IMR-90 (cell line): ENCODE results near the gene SEC16B. TPM values are rescaled to one million over a fixed set of nuclear protein-coding genes. Genes with fewer than 3 reads are reported as not detected.

Source experiments
- ATAC-seq: fragments of 200-7000 bp; cut with Tn5 transposase; 2 replicates; pipeline ENCODE4 v1.9.1; 2020; ENCODE audit warnings: low read depth, mild to moderate bottlenecking, moderate library complexity
- BruUV-seq: library from RNA; stranded (reverse); fragments of 400-500 nt; replicated peaks from 2 replicates; lab custom pipeline; 2021; lab: Mats Ljungman, UMichigan
- CTCF ChIA-PET: fragments of 300-600 bp; formaldehyde crosslinking; extraction: SDS; loops from one replicate; lab custom pipeline; 2021; ENCODE audit warnings: antibody characterized with exemption; lab: Yijun Ruan, JAX
- POLR2A ChIA-PET: fragments of 300-600 bp; sonication (Branson Sonifier 250); formaldehyde crosslinking; loops from one replicate; lab custom pipeline; 2022; ENCODE audit warnings: antibody characterized with exemption; ENCODE audit not compliant: unreplicated experiment; lab: Charles Lee
- DNase-seq: peaks from one replicate; pipeline ENCODE4 v3.0.0; 2013
- H2AFZ ChIP-seq: replicated peaks from 2 replicates; pipeline ENCODE3; 2013; ENCODE audit warnings: low read length, mild to moderate bottlenecking; ENCODE audit not compliant: poor library complexity
- H2AK5ac ChIP-seq: 2 replicates; pipeline ENCODE4 v1.6.1; 2013; ENCODE audit warnings: low read depth, low read length, inconsistent platforms
- H2AK9ac ChIP-seq: replicated peaks from 2 replicates; pipeline ENCODE3; 2013; ENCODE audit warnings: mild to moderate bottlenecking, low read depth, low read length, moderate library complexity; ENCODE audit not compliant: poor library complexity
- H2BK120ac ChIP-seq: 2 replicates; pipeline ENCODE4 v1.6.1; 2013; ENCODE audit warnings: low read depth, low read length, inconsistent platforms
- H2BK15ac ChIP-seq: 3 replicates; pipeline ENCODE4 v1.6.1; 2013; ENCODE audit warnings: low read depth, low read length, inconsistent platforms
- H2BK20ac ChIP-seq: 2 replicates; pipeline ENCODE4 v1.6.1; 2013; ENCODE audit warnings: low read depth, mild to moderate bottlenecking, inconsistent platforms, low read length, moderate library complexity
- H2BK5ac ChIP-seq: 2 replicates; pipeline ENCODE4 v1.6.1; 2013; ENCODE audit warnings: mild to moderate bottlenecking, low read depth, low read length, inconsistent platforms; ENCODE audit not compliant: poor library complexity, severe bottlenecking
- H3K14ac ChIP-seq: replicated peaks from 2 replicates; pipeline ENCODE4 v1.6.1; 2013; ENCODE audit warnings: low read depth, low read length, inconsistent platforms
- H3K18ac ChIP-seq: 2 replicates; pipeline ENCODE4 v1.6.1; 2013; ENCODE audit warnings: low read depth, low read length, control low read depth
- H3K23ac ChIP-seq: 2 replicates; pipeline ENCODE4 v1.6.1; 2013; ENCODE audit warnings: low read depth, low read length, inconsistent platforms
- H3K27ac ChIP-seq: 2 replicates; pipeline ENCODE4 v1.5.1; 2013; ENCODE audit warnings: mild to moderate bottlenecking, control low read depth, low read length; ENCODE audit not compliant: insufficient read depth
- H3K27me3 ChIP-seq: 2 replicates; pipeline ENCODE4 v1.6.1; 2013; ENCODE audit warnings: low read length; ENCODE audit not compliant: control insufficient read depth, insufficient read depth
- H3K36me3 ChIP-seq: 2 replicates; pipeline ENCODE4 v1.6.1; 2013; ENCODE audit warnings: low read length, mixed read lengths; ENCODE audit not compliant: control insufficient read depth, insufficient read depth
- H3K4ac ChIP-seq: 2 replicates; pipeline ENCODE4 v1.6.1; 2013; ENCODE audit warnings: low read depth, low read length, inconsistent platforms
- H3K4me1 ChIP-seq: 2 replicates; pipeline ENCODE4 v1.6.1; 2013; ENCODE audit warnings: low read length, mixed read lengths; ENCODE audit not compliant: control insufficient read depth, insufficient read depth
- H3K4me2 ChIP-seq: 2 replicates; pipeline ENCODE4 v1.6.1; 2013; ENCODE audit warnings: low read depth, mild to moderate bottlenecking, control low read depth, low read length, moderate library complexity
- H3K4me3 ChIP-seq: 2 replicates; pipeline ENCODE4 v1.5.1; 2013; ENCODE audit warnings: low read depth, mild to moderate bottlenecking, control low read depth, low read length, moderate library complexity; ENCODE audit not compliant: insufficient read depth
- H3K56ac ChIP-seq: 2 replicates; pipeline ENCODE4 v1.6.1; 2013; ENCODE audit warnings: low read length, inconsistent platforms; ENCODE audit not compliant: insufficient read depth; ENCODE audit errors: extremely low read depth
- H3K79me1 ChIP-seq, 2 experiments: 2 replicates each; pipeline ENCODE4 v1.6.1; 2013; ENCODE audit warnings: low read length in 2 of 2, inconsistent platforms in 1 of 2, low read depth in 1 of 2
- H3K9ac ChIP-seq: 2 replicates; pipeline ENCODE4 v1.6.1; 2013; ENCODE audit warnings: low read depth, low read length, control low read depth
- H3K9me1 ChIP-seq: 2 replicates; pipeline ENCODE4 v1.6.1; 2013; ENCODE audit warnings: low read length, inconsistent platforms; ENCODE audit not compliant: insufficient read depth
- H3K9me3 ChIP-seq: 2 replicates; pipeline ENCODE4 v1.6.1; 2013; ENCODE audit warnings: low read length; ENCODE audit not compliant: control insufficient read depth, insufficient read depth
- H4K20me1 ChIP-seq: 2 replicates; pipeline ENCODE4 v1.6.1; 2013; ENCODE audit warnings: low read length, inconsistent platforms; ENCODE audit not compliant: insufficient read depth
- H4K5ac ChIP-seq: 2 replicates; pipeline ENCODE4 v1.6.1; 2013; ENCODE audit warnings: mild to moderate bottlenecking, low read depth, low read length, control low read depth
- H4K8ac ChIP-seq, 2 experiments: 2 replicates each; pipeline ENCODE4 v1.6.1; 2013; ENCODE audit warnings: low read depth in 2 of 2, low read length in 2 of 2, control low read depth in 1 of 2, inconsistent platforms in 1 of 2
- H4K91ac ChIP-seq: 2 replicates; pipeline ENCODE4 v1.6.1; 2013; ENCODE audit warnings: low read depth, low read length, inconsistent platforms; ENCODE audit not compliant: insufficient read depth
- CEBPB ChIP-seq: IDR thresholded peaks from 2 replicates; pipeline ENCODE4 v1.6.1; 2012; ENCODE audit warnings: low read depth, low read length, improper control_type of control experiment
- CHD1 ChIP-seq: IDR thresholded peaks from 2 replicates; pipeline ENCODE4 v1.6.1; 2012; ENCODE audit warnings: low read depth, low read length, improper control_type of control experiment
- ELK1 ChIP-seq: fragments of 150-350 bp; IDR thresholded peaks from 2 replicates; pipeline ENCODE4 v1.6.1; 2016; ENCODE audit warnings: low read depth, mild to moderate bottlenecking, low read length, moderate library complexity, borderline replicate concordance
- FOS ChIP-seq: fragments of 150-350 bp; IDR thresholded peaks from 2 replicates; pipeline ENCODE4 v1.6.1; 2016; ENCODE audit warnings: low read depth, low read length
- MAFK ChIP-seq: IDR thresholded peaks from 2 replicates; pipeline ENCODE4 v1.6.1; 2012; ENCODE audit warnings: low read depth, low read length, improper control_type of control experiment
- NFE2L2 ChIP-seq: fragments of 150-350 bp; IDR thresholded peaks from 2 replicates; pipeline ENCODE4 v1.6.1; 2016; ENCODE audit warnings: low read depth, mild to moderate bottlenecking, low read length
- POLR2A ChIP-seq: IDR thresholded peaks from 2 replicates; pipeline ENCODE4 v1.6.1; 2012; ENCODE audit warnings: mild to moderate bottlenecking, low read depth, low read length
- RCOR1 ChIP-seq: IDR thresholded peaks from 2 replicates; pipeline ENCODE4 v1.6.1; 2012; ENCODE audit warnings: mild to moderate bottlenecking, low read length, improper control_type of control experiment; ENCODE audit not compliant: insufficient replicate concordance
- SMC3 ChIP-seq: fragments of 150-350 bp; IDR thresholded peaks from 2 replicates; pipeline ENCODE4 v1.6.1; 2016; ENCODE audit warnings: low read depth, mild to moderate bottlenecking, antibody characterized with exemption, low read length, moderate library complexity
- WGBS, 2 experiments: methylation state at CpG; one replicate each; pipeline versions ENCODE4 v1.1.5 to v1.1.7; 2013; ENCODE audit warnings: missing lambda C conversion rate in 2 of 2; ENCODE audit not compliant: insufficient read length in 1 of 2; ENCODE audit errors: extremely low coverage in 2 of 2; 5-methylcytosine and 5-hydroxymethylcytosine counted together
- dilution Hi-C: fragments of 300-500 bp; cut with HindIII; formaldehyde crosslinking; loops from one replicate; pipeline ENCODE4 v1.14.3; 2018; ENCODE audit warnings: low sequenced_read_pairs; ENCODE audit not compliant: unreplicated experiment
- in situ Hi-C: fragments of 300-500 bp; cut with MboI; formaldehyde crosslinking; loops from 3 replicates; pipeline ENCODE4 v1.14.3; 2019; ENCODE audit warnings: low sequenced_read_pairs, inconsistent platforms, mixed read lengths
- intact Hi-C: fragments of 100-400 bp; cut with micrococcal nuclease; formaldehyde crosslinking; loops from 2 replicates; pipeline ENCODE4 v1.10.0; 2022
- polyA plus RNA-seq, 3 experiments: library from polyadenylated mRNA; depleted of rRNA; stranded (reverse); fragments of >200 nt; gene quantifications; 2 replicates each; pipeline ENCODE4 v1.2.3, GENCODE V29; 2012; ENCODE audit warnings: low replicate concordance in 1 of 3
- total RNA-seq: library from RNA; depleted of rRNA; stranded (reverse); fragments of >200 nt; gene quantifications from 2 replicates; pipeline ENCODE4 v1.2.3, GENCODE V29; 2012
- TF ChIP-seq, protein P1 (sequence below): fragments of 150-350 bp; IDR thresholded peaks from 2 replicates; pipeline ENCODE4 v1.6.1; 2017; ENCODE audit warnings: mild to moderate bottlenecking, antibody characterized with exemption, low read length, low read depth
- TF ChIP-seq, protein P2 (sequence below): conservative IDR thresholded peaks from 2 replicates; pipeline ENCODE4 v1.5.1; 2012; ENCODE audit warnings: mild to moderate bottlenecking, low read depth, low read length, improper control_type of control experiment

The SEC16B gene
- total and polyA plus RNA-seq, 2 of the 4 experiments (the other 2 are of a cell fraction), result 4.3 TPM

GRCh38 chr1:177953549-177953948 lies 16.3 kb downstream of the SEC16B start:
- Histone ChIP-seq H3K79me1 (no peaks in the 10 kb centered on the region), H3K9me1 (no peaks in the 10 kb centered on the region), H3K27me3 (no peaks in the 10 kb centered on the region), H3K4me3 (no peak overlapping the region), H3K27ac (no peak overlapping the region), H3K9ac (no peak overlapping the region), H3K18ac (no peak overlapping the region), H3K4me2 (no peak overlapping the region), H4K8ac (no peak overlapping the region), H2BK5ac (no peak overlapping the region), H2AFZ (no peak overlapping the region), H3K36me3 (no peaks in the 10 kb centered on the region), H3K14ac (no peak overlapping the region), H2AK5ac (no peak overlapping the region), H3K9me3 (no peaks in the 10 kb centered on the region), H3K56ac (no peak overlapping the region), H4K91ac (no peak overlapping the region), H2BK15ac (no peak overlapping the region), H2AK9ac (no peak overlapping the region), H2BK120ac (no peak overlapping the region), H3K23ac (no peak overlapping the region), H2BK20ac (no peak overlapping the region), H4K20me1 (no peaks in the 10 kb centered on the region), H3K4me1 (no peaks in the 10 kb centered on the region), H4K5ac (no peak overlapping the region), H3K4ac (no peak overlapping the region)
- CTCF ChIA-PET, result no interaction called here
- TF ChIP-seq CHD1 (no peak), RCOR1 (no peak), FOS (no peak), POLR2A (no peak), SMC3 (no peak), ELK1 (no peak), NFE2L2 (no peak), CEBPB (no peak), MAFK (no peak)
- TF ChIP-seq, protein P1, sequence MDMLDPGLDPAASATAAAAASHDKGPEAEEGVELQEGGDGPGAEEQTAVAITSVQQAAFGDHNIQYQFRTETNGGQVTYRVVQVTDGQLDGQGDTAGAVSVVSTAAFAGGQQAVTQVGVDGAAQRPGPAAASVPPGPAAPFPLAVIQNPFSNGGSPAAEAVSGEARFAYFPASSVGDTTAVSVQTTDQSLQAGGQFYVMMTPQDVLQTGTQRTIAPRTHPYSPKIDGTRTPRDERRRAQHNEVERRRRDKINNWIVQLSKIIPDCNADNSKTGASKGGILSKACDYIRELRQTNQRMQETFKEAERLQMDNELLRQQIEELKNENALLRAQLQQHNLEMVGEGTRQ, result no peak
- TF ChIP-seq, protein P2, sequence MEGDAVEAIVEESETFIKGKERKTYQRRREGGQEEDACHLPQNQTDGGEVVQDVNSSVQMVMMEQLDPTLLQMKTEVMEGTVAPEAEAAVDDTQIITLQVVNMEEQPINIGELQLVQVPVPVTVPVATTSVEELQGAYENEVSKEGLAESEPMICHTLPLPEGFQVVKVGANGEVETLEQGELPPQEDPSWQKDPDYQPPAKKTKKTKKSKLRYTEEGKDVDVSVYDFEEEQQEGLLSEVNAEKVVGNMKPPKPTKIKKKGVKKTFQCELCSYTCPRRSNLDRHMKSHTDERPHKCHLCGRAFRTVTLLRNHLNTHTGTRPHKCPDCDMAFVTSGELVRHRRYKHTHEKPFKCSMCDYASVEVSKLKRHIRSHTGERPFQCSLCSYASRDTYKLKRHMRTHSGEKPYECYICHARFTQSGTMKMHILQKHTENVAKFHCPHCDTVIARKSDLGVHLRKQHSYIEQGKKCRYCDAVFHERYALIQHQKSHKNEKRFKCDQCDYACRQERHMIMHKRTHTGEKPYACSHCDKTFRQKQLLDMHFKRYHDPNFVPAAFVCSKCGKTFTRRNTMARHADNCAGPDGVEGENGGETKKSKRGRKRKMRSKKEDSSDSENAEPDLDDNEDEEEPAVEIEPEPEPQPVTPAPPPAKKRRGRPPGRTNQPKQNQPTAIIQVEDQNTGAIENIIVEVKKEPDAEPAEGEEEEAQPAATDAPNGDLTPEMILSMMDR, result no peak
- dilution Hi-C loops, result no loop called here
- POLR2A ChIA-PET, result no interaction called here
- ATAC-seq (no peak), DNase-seq (no peak)
- intact Hi-C loops, result loop anchor here (10.0 kb wide), 1 partner anchor 541 kb away; the partner anchor contains the start of gene CLEC20A
- 72% methylated on average over 4 of the region's 6 CpGs; no CpG with 5 or more reads in 1 of the 2 experiments for WGBS, 2 experiments
- in situ Hi-C loops, result no loop called here
- no TSS peak for BruUV-seq
